HFFc6 (cell line): ENCODE measurements around the gene GRIP2. TPM values are rescaled to one million over a fixed set of nuclear protein-coding genes. Genes with fewer than 3 reads are reported as not detected.
A peak's percentile ranks its signal among the peaks of the same experiment; 100 is the strongest.

Experiments
- DNase-seq: peaks from one replicate; pipeline ENCODE4 v3.0.0-alpha.2; 2018
- H3K27ac Mint-ChIP-seq: 2 replicates; pipeline ENCODE4 v1.8.0; 2020; ENCODE audit warnings: mild to moderate bottlenecking, mixed read lengths
- H3K27me3 Mint-ChIP-seq: 2 replicates; pipeline ENCODE4 v1.8.0; 2021; ENCODE audit warnings: mild to moderate bottlenecking, moderate library complexity, mixed read lengths; ENCODE audit not compliant: insufficient read depth
- H3K36me3 Mint-ChIP-seq: 2 replicates; pipeline ENCODE4 v1.8.0; 2021; ENCODE audit warnings: low read depth, mixed read lengths
- H3K4me1 Mint-ChIP-seq: 2 replicates; pipeline ENCODE4 v1.8.0; 2020; ENCODE audit warnings: low read depth, mixed read lengths
- H3K4me3 Mint-ChIP-seq: 2 replicates; pipeline ENCODE4 v1.8.0; 2020; ENCODE audit warnings: mild to moderate bottlenecking, moderate library complexity, mixed read lengths
- H3K9me3 Mint-ChIP-seq: 2 replicates; pipeline ENCODE4 v1.8.0; 2020; ENCODE audit warnings: mild to moderate bottlenecking, mixed read lengths
- total RNA-seq, 6 experiments: library from RNA; stranded (reverse); fragmentation: NEBNext Ultra II Directional; extraction: Animal tissue kit (Norgen Biotek cat#: 25700); gene quantifications; 2 replicates in 1 of 6; 3 replicates in 5 of 6; pipeline ENCODE4 v1.2.3, GENCODE V29; 2021
- TF ChIP-seq, protein P1 (sequence below): fragments of 200-600 bp; sonication (generic); IDR thresholded peaks from 2 replicates; pipeline ENCODE4 v1.5.0; 2021; ENCODE audit warnings: antibody characterized with exemption, mild to moderate bottlenecking

GRIP2 gene
- total RNA-seq, 6 experiments from 2014 or later: 0.05 to 0.25 (median 0.13) TPM; not detected in 2

DNA sequence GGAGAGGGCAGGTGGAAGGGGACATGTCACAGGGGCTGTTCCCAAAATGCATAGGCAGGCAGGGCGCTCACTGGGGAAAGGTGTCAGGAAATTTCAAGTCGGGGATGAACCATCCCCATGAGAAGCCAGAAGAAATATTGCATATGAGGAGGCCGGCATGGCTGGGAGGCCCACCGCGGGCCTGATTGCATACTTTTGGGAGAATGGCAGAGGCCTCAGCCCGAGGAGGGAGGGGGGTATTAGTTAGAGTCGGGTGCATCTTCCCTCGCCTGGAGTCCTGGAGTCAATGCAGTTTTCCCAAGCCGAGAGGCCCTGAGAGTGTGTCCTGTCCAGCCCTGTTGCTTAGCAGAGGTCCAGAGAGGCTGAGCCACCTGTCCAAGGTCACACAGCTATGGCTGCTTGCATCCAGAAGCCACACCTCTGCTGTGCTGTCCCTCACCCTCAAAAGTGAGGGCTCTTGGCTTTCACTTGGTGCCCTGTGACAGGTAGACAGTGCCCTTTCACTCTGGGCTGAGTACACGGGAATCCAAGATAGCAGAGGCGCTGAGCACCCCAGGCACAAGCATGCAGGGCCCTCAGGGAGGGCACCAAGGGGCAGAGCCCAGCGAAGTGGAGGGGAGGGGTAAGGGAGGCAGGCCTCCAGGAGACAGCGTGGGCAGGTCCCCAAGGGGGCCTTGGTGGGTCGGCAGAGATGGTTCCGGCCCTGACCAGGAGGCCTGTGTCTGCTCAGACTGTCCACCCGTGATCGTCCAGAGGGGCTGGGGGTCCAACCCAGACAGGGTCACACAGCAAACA, 48.5 kb downstream of the GRIP2 start:
- DNase-seq: no peak
- Mint-ChIP-seq H3K4me3 (no peak overlapping the region), H3K4me1 (peaks cover 6% of the 10 kb centered on the region), H3K27ac (no peak overlapping the region), H3K36me3 (peaks cover 8% of the 10 kb centered on the region), H3K9me3 (no peaks in the 10 kb centered on the region), H3K27me3 (peaks cover 2% of the 10 kb centered on the region; the same call in 1 of the 2 replicates)
- TF ChIP-seq, protein P1, sequence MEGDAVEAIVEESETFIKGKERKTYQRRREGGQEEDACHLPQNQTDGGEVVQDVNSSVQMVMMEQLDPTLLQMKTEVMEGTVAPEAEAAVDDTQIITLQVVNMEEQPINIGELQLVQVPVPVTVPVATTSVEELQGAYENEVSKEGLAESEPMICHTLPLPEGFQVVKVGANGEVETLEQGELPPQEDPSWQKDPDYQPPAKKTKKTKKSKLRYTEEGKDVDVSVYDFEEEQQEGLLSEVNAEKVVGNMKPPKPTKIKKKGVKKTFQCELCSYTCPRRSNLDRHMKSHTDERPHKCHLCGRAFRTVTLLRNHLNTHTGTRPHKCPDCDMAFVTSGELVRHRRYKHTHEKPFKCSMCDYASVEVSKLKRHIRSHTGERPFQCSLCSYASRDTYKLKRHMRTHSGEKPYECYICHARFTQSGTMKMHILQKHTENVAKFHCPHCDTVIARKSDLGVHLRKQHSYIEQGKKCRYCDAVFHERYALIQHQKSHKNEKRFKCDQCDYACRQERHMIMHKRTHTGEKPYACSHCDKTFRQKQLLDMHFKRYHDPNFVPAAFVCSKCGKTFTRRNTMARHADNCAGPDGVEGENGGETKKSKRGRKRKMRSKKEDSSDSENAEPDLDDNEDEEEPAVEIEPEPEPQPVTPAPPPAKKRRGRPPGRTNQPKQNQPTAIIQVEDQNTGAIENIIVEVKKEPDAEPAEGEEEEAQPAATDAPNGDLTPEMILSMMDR: no peak

DNA sequence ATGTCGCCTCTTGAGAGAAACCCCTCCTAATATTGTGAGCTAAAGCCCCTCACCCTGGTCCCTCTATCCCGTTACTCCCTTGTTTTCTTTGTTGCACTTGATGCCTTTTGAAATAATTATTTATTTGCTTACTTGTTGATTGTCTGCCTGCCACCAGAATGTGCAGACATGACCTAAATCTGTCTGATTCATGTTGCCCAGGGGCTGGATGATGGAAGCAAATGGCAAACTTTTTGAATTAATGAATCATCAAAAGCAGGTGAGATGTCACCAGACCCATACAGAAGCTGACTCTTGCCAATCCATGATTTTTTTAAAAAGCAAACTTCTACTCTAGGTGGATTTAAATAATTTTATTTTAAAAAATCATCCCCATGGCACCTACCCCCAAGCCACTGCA, 49.3 kb downstream of the GRIP2 start:
- Mint-ChIP-seq H3K4me1 (peaks cover 6% of the 10 kb centered on the region), H3K36me3 (peaks cover 9% of the 10 kb centered on the region), H3K9me3 (no peaks in the 10 kb centered on the region), H3K4me3 (no peak overlapping the region), H3K27ac (no peak overlapping the region), H3K27me3 (peaks cover 2% of the 10 kb centered on the region; the same call in 1 of the 2 replicates)
- no peak for DNase-seq
- TF ChIP-seq, protein P1: no peak

DNA sequence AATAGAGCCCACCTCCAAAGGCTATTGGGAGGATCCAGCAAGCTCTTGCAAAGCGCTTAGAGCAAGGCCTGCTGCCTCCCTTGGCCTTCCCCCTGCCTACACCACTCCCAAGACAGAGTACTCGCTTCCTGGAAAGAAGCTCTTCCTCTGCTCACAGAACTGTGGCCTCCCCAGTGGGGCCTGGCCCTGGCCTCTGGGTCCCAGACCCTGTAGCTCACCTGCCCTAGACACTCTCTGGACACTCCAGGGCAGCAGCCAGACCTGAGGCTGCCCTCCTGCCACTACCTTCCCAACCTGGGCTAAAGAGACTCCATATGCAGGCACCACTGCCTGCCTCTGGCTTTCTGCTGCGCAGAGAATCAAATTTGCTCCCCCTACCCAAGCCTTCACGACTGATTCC, 49.9 kb downstream of the GRIP2 start:
- no peak for DNase-seq
- Mint-ChIP-seq H3K27me3 (peaks cover 2% of the 10 kb centered on the region; the same call in 1 of the 2 replicates), H3K27ac (0 out of 2 replicates have a peak overlapping the region, but pooled peaks have one; percentile 4), H3K4me1 (peaks cover 6% of the 10 kb centered on the region), H3K36me3 (peaks cover 9% of the 10 kb centered on the region), H3K4me3 (no peak overlapping the region), H3K9me3 (no peaks in the 10 kb centered on the region)
- TF ChIP-seq, protein P1: no peak

DNA sequence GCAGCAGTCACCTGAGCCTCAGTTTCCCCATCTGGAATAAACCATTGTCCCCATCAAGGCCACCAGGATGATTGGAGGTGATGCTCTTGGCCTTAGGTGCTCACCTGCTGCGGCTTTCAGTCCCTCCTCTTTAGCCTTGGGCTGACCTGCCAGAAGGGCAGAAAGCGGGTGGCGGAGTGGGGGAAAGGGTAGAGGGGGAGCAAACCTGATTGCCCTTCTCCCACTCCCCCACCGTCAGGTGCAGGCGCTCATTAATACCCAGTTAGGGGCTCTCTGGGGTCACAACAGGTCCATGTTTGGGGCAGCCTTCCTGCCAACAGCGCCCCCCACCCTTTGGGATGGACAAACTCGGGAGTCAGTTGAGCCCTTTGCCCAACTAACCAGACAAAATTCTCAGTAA, 50.5 kb downstream of the GRIP2 start:
- Mint-ChIP-seq H3K27ac (no peak overlapping the region), H3K4me3 (no peak overlapping the region), H3K36me3 (peaks cover 11% of the 10 kb centered on the region), H3K4me1 (peaks cover 6% of the 10 kb centered on the region), H3K9me3 (no peaks in the 10 kb centered on the region), H3K27me3 (peaks cover 2% of the 10 kb centered on the region; the same call in 1 of the 2 replicates)
- DNase-seq: no peak
- TF ChIP-seq, protein P1: no peak

DNA sequence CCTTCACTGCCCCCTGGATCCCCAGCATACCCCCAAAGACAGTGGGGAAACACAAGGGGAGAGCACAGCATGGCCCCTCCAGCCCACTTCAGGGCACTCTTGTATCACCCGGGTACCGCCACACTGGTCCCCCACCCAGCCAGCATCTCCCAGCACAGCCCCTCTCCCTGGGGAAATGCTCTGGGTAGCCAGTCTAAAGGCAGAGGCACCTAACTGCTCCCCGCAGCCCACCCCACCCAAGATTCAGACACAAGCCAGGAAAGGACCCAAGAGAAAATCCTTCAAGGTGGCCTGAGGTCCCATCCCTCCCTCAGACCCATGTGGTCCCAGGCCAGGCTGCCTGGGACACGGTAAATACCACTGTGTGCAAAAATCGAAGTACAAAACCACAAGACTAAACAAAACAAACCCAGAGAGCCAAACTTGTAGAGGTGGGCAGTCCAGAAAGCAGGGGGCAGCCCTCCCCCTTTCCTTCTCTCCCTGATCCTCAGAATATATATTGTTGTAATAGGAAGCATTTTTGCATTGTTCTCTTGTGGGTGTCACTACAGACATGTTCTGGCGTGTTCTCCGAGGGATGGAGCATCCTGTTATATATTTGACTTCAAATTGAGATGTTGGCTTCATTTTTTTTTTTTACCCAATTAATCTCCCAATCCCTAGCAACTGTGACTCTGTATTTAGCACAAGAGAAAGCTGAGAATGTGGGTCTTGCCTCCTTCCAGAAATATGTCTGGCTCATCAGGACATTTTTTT, 51.7 kb downstream of the GRIP2 start:
- TF ChIP-seq, protein P1: no peak
- Mint-ChIP-seq H3K9me3 (no peaks in the 10 kb centered on the region), H3K36me3 (peaks cover 19% of the 10 kb centered on the region), H3K27ac (peak overlapping the region; percentile 44; the same call in 1 of the 2 replicates), H3K27me3 (peaks cover 2% of the 10 kb centered on the region; the same call in 1 of the 2 replicates), H3K4me3 (no peak overlapping the region), H3K4me1 (peaks cover 6% of the 10 kb centered on the region)
- DNase-seq: no peak
